Endothelial cell of umbilical vein (primary cell): ENCODE measurements around the gene DGKH.

ENCODE experiments used
- FOS ChIP-seq: IDR thresholded peaks from 2 replicates; pipeline ENCODE4 v1.6.1; 2011; ENCODE audit warnings: mild to moderate bottlenecking, low read length, moderate library complexity, borderline replicate concordance; ENCODE audit not compliant: insufficient read depth
- JUN ChIP-seq: IDR thresholded peaks from 2 replicates; pipeline ENCODE4 v1.6.1; 2011; ENCODE audit warnings: borderline replicate concordance, low read depth; ENCODE audit not compliant: insufficient read length, insufficient read depth
- POLR2A ChIP-seq: IDR thresholded peaks from 2 replicates; pipeline ENCODE4 v1.6.1; 2012; ENCODE audit warnings: low read depth, mild to moderate bottlenecking, control low read depth, low read length
- TF ChIP-seq, protein P1 (sequence below): IDR thresholded peaks from 2 replicates; pipeline ENCODE4 v1.6.1; 2011; ENCODE audit not compliant: insufficient read depth, insufficient read length
- TF ChIP-seq, protein P2 (sequence below), 2 donors: IDR thresholded peaks; 1 replicate in 1 of 2; 2 replicates in 1 of 2; pipeline ENCODE4 v1.5.1; 2011; ENCODE audit warnings: low read length in 2 of 2, mild to moderate bottlenecking in 2 of 2, moderate library complexity in 2 of 2, control low read depth in 1 of 2, inconsistent platforms in 1 of 2, low read depth in 1 of 2; ENCODE audit not compliant: insufficient read depth in 1 of 2; ENCODE audit errors: extremely low read depth in 1 of 2

DNA sequence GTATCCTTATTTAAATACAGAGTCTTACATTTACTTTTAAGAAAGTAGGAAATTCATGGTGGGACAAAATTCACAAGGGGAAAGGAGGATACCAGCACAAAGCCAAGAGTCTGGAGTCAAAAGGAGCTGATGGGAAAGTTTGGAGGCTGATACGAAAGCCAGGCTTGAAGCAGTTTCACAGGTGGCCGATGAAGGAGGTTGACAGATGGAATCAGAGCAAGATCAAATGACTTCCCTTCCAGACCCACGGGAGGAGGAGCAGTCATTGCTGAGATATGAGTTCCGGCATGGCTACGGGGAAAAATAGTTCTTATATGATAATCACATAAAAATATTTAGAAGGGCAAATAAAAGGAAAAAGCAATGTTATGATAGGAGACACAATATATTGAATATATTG lies 65.0 kb downstream of the DGKH start:
- TF ChIP-seq, protein P1, sequence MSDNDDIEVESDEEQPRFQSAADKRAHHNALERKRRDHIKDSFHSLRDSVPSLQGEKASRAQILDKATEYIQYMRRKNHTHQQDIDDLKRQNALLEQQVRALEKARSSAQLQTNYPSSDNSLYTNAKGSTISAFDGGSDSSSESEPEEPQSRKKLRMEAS = no peak
- TF ChIP-seq POLR2A = no peak
- TF ChIP-seq JUN = no peak
- TF ChIP-seq, protein P2, sequence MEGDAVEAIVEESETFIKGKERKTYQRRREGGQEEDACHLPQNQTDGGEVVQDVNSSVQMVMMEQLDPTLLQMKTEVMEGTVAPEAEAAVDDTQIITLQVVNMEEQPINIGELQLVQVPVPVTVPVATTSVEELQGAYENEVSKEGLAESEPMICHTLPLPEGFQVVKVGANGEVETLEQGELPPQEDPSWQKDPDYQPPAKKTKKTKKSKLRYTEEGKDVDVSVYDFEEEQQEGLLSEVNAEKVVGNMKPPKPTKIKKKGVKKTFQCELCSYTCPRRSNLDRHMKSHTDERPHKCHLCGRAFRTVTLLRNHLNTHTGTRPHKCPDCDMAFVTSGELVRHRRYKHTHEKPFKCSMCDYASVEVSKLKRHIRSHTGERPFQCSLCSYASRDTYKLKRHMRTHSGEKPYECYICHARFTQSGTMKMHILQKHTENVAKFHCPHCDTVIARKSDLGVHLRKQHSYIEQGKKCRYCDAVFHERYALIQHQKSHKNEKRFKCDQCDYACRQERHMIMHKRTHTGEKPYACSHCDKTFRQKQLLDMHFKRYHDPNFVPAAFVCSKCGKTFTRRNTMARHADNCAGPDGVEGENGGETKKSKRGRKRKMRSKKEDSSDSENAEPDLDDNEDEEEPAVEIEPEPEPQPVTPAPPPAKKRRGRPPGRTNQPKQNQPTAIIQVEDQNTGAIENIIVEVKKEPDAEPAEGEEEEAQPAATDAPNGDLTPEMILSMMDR (IDR thresholded peaks at IDR 0.05; ENCODE audit: extremely low read depth in 1 of 2, insufficient read depth in 1 of 2, low read depth in 1 of 2, low read length in 2 of 2) = no peak
- TF ChIP-seq FOS = no peak
